GM12875 (cell line): ENCODE data around the gene SFI1.

Experiments used
- H3K4me3 ChIP-seq: one replicate; pipeline ENCODE4 v1.5.1; 2011; ENCODE audit warnings: low read depth, low read length, control low read depth
- CTCF ChIP-seq: IDR thresholded peaks from 2 replicates; pipeline ENCODE4 v1.5.1; 2011; ENCODE audit warnings: low read depth, mild to moderate bottlenecking, control low read depth, inconsistent platforms, low read length, moderate library complexity, borderline replicate concordance; ENCODE audit not compliant: insufficient read depth

The SFI1 gene

GRCh38 chr22:31618057-31618456 is 121.7 kb downstream of the SFI1 start:
- H3K4me3 ChIP-seq: no peak overlapping the region
- TF ChIP-seq CTCF: no peak

GRCh38 chr22:31618471-31619176 is 122.3 kb downstream of the SFI1 start:
- TF ChIP-seq CTCF: no peak
- no peak overlapping the region for H3K4me3 ChIP-seq

GRCh38 chr22:31619611-31620300 is 123.4 kb downstream of the SFI1 start:
- H3K4me3 ChIP-seq: no peak overlapping the region
- no peak for TF ChIP-seq CTCF

- no peak for TF ChIP-seq CTCF
- H3K4me3 ChIP-seq: no peak overlapping the region
Measured at GRCh38 chr22:31620756-31621480, 124.6 kb downstream of the SFI1 start.

GRCh38 chr22:31621507-31622124 is 125.3 kb downstream of the SFI1 start:
- no peak for TF ChIP-seq CTCF
- H3K4me3 ChIP-seq: no peak overlapping the region

GRCh38 chr22:31622980-31623379 is 126.6 kb downstream of the SFI1 start:
- no peak overlapping the region for H3K4me3 ChIP-seq
- no peak for TF ChIP-seq CTCF
